Fibroblast of peridontal ligament (primary cell): ENCODE results near the gene CTNNBL1.

Experiments
- DNase-seq: peaks from one replicate; pipeline ENCODE4 v3.0.0-alpha.2; 2010; ENCODE audit errors: extremely low read depth

The CTNNBL1 gene

GRCh38 chr20:37914672-37915433 is 221.0 kb downstream of the CTNNBL1 start:
- no peak for DNase-seq

GRCh38 chr20:37915434-37915787 is 221.6 kb downstream of the CTNNBL1 start:
- DNase-seq, result no peak

DNA sequence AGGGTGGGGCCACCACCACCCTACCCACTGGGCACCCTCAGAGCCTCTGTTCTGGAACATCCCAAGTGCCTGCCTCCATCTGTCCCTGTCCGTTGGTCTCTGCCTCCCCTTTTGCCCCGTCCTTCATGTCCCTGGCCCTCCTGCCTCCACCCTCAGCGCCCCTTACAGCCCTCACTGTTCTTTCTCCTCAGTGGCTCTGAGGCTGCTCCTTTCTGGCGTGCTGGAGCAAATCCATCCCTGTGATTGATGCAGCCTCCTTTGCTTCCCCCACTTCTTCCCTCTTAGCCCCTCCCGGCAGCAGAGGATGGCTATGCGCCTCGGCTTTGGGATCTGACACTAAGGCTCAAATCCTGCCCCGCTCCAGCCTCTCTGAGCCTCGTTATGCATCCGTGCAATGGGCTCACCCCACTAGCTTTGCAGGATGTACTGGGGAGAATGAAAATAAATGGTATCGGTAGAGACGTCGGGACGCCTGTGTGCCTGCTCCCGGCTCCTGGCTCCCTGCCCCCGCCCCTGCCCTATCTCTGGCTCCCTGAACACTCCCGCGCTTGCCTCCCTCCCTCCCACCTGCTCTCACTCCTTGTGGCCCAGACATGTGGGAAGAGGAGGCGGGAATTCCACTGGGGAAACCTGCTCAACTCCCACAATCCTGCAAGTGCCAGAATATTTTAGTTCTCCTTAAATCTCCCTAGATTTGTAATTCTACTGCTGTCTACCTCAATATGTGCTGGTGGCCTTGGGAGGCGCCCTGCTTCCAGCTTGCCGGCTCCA is 222.2 kb downstream of the CTNNBL1 start:
- DNase-seq, result no peak

- no peak for DNase-seq
Observed at GRCh38 chr20:37917461-37917860, 223.6 kb downstream of the CTNNBL1 start.

DNA sequence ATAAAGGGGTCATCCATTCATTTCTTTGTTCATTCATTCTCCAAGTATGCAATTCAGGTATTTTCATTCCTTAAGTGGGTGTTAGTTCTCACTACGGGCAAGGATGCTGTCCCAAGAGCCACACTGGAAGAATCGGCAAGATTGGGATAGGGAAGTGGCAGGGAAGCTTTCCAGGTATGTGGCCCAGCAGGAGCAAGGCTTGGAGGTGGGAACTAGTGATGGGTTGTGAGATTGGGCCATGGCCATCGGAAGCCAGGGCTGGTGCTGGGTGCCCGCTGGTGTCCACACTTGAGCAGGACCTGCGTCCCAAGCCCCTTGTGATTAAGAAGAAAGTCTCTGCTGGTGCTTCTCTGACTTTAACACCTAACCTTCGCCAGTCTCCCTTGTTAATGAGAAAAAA is 224.2 kb downstream of the CTNNBL1 start:
- DNase-seq, result no peak

DNA sequence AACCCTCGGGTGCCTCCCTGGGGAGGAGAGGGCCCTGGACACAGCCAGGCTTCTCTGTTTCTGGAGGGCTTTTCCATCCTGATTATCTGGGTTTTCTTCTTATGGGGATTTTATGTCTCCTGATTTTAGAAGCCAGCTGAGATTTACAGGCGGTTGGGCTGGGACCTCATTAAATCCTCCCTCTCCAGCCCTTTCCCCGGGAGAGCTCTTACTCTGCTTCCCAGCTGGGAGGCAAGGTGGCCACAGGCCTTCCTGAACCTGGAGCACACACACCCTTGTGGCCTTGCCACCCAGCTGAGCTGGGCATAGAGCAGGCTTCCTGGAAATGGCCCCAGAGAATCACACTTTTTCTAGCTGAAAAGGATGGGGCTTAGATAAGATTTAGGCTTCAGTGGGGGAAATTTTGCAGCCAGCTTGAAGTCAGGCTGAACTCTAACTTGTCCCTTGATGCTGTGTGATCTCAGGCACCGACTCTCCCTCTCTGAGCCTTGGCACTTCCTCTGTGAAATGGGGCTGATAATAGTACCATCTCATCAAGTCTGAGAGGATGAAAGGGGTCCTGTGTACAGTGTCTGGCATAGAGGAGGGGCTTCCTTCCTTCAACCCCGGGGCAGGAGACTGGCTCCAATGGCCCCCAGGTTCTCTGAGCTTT is 225.7 kb downstream of the CTNNBL1 start:
- DNase-seq, result no peak

- DNase-seq, result no peak
Observed at GRCh38 chr20:37920270-37920669, 226.4 kb downstream of the CTNNBL1 start.

DNA sequence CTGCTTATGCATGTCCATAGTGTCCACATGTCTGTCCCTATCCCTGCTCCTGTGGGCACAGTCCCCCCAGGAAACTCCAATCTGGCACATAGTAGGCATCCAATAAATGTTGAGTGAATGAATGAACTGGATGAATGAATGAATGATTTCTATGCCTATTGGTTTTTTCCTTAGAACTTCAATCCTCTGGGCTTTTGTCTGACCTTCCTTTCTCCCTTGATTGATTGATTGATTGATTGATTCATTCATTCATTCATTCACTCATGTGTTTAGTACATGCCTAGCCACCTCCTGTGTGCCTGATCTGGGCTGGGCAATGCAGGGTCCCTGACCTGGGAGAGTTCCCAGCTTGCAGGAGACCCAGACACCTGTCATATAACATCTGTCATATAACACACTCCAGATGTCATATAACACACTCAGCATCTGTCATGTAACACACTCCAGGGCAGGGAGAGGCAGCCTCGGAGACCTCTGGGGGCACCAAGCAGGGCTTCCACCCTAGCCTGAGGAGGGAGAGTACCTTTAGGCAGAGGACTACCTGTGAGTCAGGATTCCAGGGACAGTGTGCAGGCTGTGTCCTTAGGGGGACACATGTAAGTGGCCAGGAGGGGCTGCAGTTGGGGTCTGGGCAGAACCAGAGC is 227.0 kb downstream of the CTNNBL1 start:
- no peak for DNase-seq

DNA sequence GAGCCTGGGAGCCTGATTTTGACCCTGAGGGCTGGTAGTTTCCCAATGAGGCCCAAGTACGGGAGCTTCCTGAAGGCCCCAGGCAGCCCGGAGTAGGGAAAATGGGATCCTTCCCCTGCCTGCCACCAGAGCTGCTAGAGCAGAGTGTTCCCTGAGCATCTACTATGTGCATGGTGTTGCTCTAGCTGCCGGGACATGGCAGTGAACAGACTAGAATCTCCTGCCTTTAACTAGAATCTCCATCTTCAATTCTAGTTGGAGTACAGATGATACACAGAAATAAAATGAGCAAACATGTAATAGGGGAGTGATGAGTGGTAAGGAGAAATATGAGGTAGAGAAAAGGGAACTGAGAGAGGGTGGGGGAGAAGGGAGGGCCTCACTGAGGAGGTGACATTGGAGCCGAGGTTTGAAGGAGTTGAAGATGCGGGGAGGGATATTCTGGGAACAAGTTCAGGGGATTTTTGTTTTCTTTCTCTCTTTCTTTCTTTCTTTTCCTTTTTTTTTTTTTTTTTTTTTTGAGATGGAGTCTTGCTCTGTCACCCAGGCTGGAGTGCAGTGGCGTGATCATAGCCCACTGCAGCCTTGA is 227.6 kb downstream of the CTNNBL1 start:
- DNase-seq, result no peak
